Measurements from ENCODE around the gene KANSL1.
A peak's percentile ranks its signal among the peaks of the same experiment; 100 is the strongest.

KANSL1 gene

GRCh38 chr17:46061435-46061834, 131.8 kb downstream of the KANSL1 start:
- H3K79me2 ChIP-seq (ENCODE audit: low read length) = peaks cover 18% of the 10 kb centered on the region
- H3K9me3 ChIP-seq (replicated peaks; ENCODE audit: insufficient read depth, low read length) = no peaks in the 10 kb centered on the region
- H3K4me3 ChIP-seq (ENCODE audit: low read length) = no peak overlapping the region
- no peaks in the 10 kb centered on the region for H4K20me1 ChIP-seq (ENCODE audit: insufficient read depth, low read length)
- no peak for DNase-seq
- no peaks in the 10 kb centered on the region for H3K4me1 ChIP-seq (ENCODE audit: low read length)
- H3K36me3 ChIP-seq (replicated peaks; ENCODE audit: insufficient read depth, low read length) = peaks cover 4% of the 10 kb centered on the region; the same call in 1 of the 2 replicates
- H3K27me3 ChIP-seq (replicated peaks; ENCODE audit: insufficient read depth, low read length) = no peaks in the 10 kb centered on the region
- H3K4me2 ChIP-seq (ENCODE audit: low read depth, low read length) = no peak overlapping the region
- 0 out of 2 replicates have a peak, but pooled peaks cover 4% of the 10 kb centered on the region for H3F3A ChIP-seq (ENCODE audit: insufficient read depth, low read length)
- H3K27ac ChIP-seq (ENCODE audit: low read length) = no peak overlapping the region
- no peaks in the 10 kb centered on the region for H3K9me2 ChIP-seq (replicated peaks; ENCODE audit: insufficient read depth, low read length)
- no peak overlapping the region for H2AFZ ChIP-seq (ENCODE audit: low read length)
- no peak overlapping the region for H3K9ac ChIP-seq (ENCODE audit: low read length)
- TF ChIP-seq EZH2phosphoT487 (IDR thresholded peaks at IDR 0.05; ENCODE audit: low read length) = no peak
- TF ChIP-seq EZH2 (optimal IDR thresholded peaks at IDR 0.05; ENCODE audit: low read depth, low read length) = no peak
- TF ChIP-seq CTCF (IDR thresholded peaks at IDR 0.05; ENCODE audit: low read length) = peak; percentile 30

GRCh38 chr17:46060461-46060860, 132.8 kb downstream of the KANSL1 start:
- Histone ChIP-seq H4K20me1 (ENCODE audit: insufficient read depth, low read length) (no peaks in the 10 kb centered on the region), H3K9me3 (replicated peaks; ENCODE audit: insufficient read depth, low read length) (no peaks in the 10 kb centered on the region), H3F3A (ENCODE audit: insufficient read depth, low read length) (0 out of 2 replicates have a peak, but pooled peaks cover 4% of the 10 kb centered on the region), H3K4me3 (ENCODE audit: low read length) (no peak overlapping the region), H3K9me2 (replicated peaks; ENCODE audit: insufficient read depth, low read length) (no peaks in the 10 kb centered on the region), H3K4me1 (ENCODE audit: low read length) (no peaks in the 10 kb centered on the region), H3K27me3 (replicated peaks; ENCODE audit: insufficient read depth, low read length) (no peaks in the 10 kb centered on the region), H3K36me3 (replicated peaks; ENCODE audit: insufficient read depth, low read length) (peaks cover 4% of the 10 kb centered on the region; the same call in 1 of the 2 replicates), H3K27ac (ENCODE audit: low read length) (no peak overlapping the region), H3K4me2 (ENCODE audit: low read depth, low read length) (no peak overlapping the region), H3K79me2 (ENCODE audit: low read length) (peaks cover 20% of the 10 kb centered on the region), H2AFZ (ENCODE audit: low read length) (no peak overlapping the region), H3K9ac (ENCODE audit: low read length) (no peak overlapping the region)
- DNase-seq = no peak
- TF ChIP-seq CTCF (IDR thresholded peaks at IDR 0.05; ENCODE audit: low read length) (no peak), EZH2phosphoT487 (IDR thresholded peaks at IDR 0.05; ENCODE audit: low read length) (no peak), EZH2 (optimal IDR thresholded peaks at IDR 0.05; ENCODE audit: low read depth, low read length) (no peak)

GRCh38 chr17:46059486-46059885, 133.7 kb downstream of the KANSL1 start:
- H3K27me3 ChIP-seq (replicated peaks; ENCODE audit: insufficient read depth, low read length) = no peaks in the 10 kb centered on the region
- no peak overlapping the region for H2AFZ ChIP-seq (ENCODE audit: low read length)
- H3K4me1 ChIP-seq (ENCODE audit: low read length) = no peaks in the 10 kb centered on the region
- H3F3A ChIP-seq (ENCODE audit: insufficient read depth, low read length) = 0 out of 2 replicates have a peak, but pooled peaks cover 4% of the 10 kb centered on the region
- no peaks in the 10 kb centered on the region for H4K20me1 ChIP-seq (ENCODE audit: insufficient read depth, low read length)
- H3K9me3 ChIP-seq (replicated peaks; ENCODE audit: insufficient read depth, low read length) = no peaks in the 10 kb centered on the region
- no peak overlapping the region for H3K4me3 ChIP-seq (ENCODE audit: low read length)
- H3K36me3 ChIP-seq (replicated peaks; ENCODE audit: insufficient read depth, low read length) = peaks cover 4% of the 10 kb centered on the region; the same call in 1 of the 2 replicates
- no peaks in the 10 kb centered on the region for H3K9me2 ChIP-seq (replicated peaks; ENCODE audit: insufficient read depth, low read length)
- no peak for DNase-seq
- TF ChIP-seq EZH2 (optimal IDR thresholded peaks at IDR 0.05; ENCODE audit: low read depth, low read length) (no peak), CTCF (IDR thresholded peaks at IDR 0.05; ENCODE audit: low read length) (no peak), EZH2phosphoT487 (IDR thresholded peaks at IDR 0.05; ENCODE audit: low read length) (no peak)
- H3K27ac ChIP-seq (ENCODE audit: low read length) = no peak overlapping the region
- H3K79me2 ChIP-seq (ENCODE audit: low read length) = peaks cover 20% of the 10 kb centered on the region
- H3K9ac ChIP-seq (ENCODE audit: low read length) = no peak overlapping the region
- no peak overlapping the region for H3K4me2 ChIP-seq (ENCODE audit: low read depth, low read length)
